ENCODE results near the gene ZC3H6.

The ZC3H6 gene

GRCh38 chr2:112296407-112296806 is 21.0 kb downstream of the ZC3H6 start:
- H3K4me3 ChIP-seq (ENCODE audit: low read depth, low read length): no peak overlapping the region
- TF ChIP-seq CTCF (IDR thresholded peaks at IDR 0.05; ENCODE audit: low read depth, low read length) (no peak), POLR2A (IDR thresholded peaks at IDR 0.05; ENCODE audit: extremely low read depth, insufficient read length) (no peak), MYC (IDR thresholded peaks at IDR 0.05; ENCODE audit: low read depth, low read length) (no peak), MAX (IDR thresholded peaks at IDR 0.05; ENCODE audit: low read depth, low read length) (no peak)
- no peak for DNase-seq (ENCODE audit: low read depth)

- TF ChIP-seq POLR2A (IDR thresholded peaks at IDR 0.05; ENCODE audit: extremely low read depth, insufficient read length) (no peak), MYC (IDR thresholded peaks at IDR 0.05; ENCODE audit: low read depth, low read length) (no peak), CTCF (IDR thresholded peaks at IDR 0.05; ENCODE audit: low read depth, low read length) (no peak), MAX (IDR thresholded peaks at IDR 0.05; ENCODE audit: low read depth, low read length) (no peak)
- no peak for DNase-seq (ENCODE audit: low read depth)
- no peak overlapping the region for H3K4me3 ChIP-seq (ENCODE audit: low read depth, low read length)
Observed at GRCh38 chr2:112301171-112301584, 25.8 kb downstream of the ZC3H6 start.

GRCh38 chr2:112301973-112302372 is 26.6 kb downstream of the ZC3H6 start:
- no peak for DNase-seq (ENCODE audit: low read depth)
- no peak overlapping the region for H3K4me3 ChIP-seq (ENCODE audit: low read depth, low read length)
- no peak for TF ChIP-seq POLR2A (IDR thresholded peaks at IDR 0.05; ENCODE audit: extremely low read depth, insufficient read length)
- no peak for TF ChIP-seq MAX (IDR thresholded peaks at IDR 0.05; ENCODE audit: low read depth, low read length)
- TF ChIP-seq CTCF (IDR thresholded peaks at IDR 0.05; ENCODE audit: low read depth, low read length): no peak
- TF ChIP-seq MYC (IDR thresholded peaks at IDR 0.05; ENCODE audit: low read depth, low read length): no peak

GRCh38 chr2:112304298-112304941 is 29.0 kb downstream of the ZC3H6 start:
- TF ChIP-seq MAX (IDR thresholded peaks at IDR 0.05; ENCODE audit: low read depth, low read length) (no peak), POLR2A (IDR thresholded peaks at IDR 0.05; ENCODE audit: extremely low read depth, insufficient read length) (no peak), MYC (IDR thresholded peaks at IDR 0.05; ENCODE audit: low read depth, low read length) (no peak), CTCF (IDR thresholded peaks at IDR 0.05; ENCODE audit: low read depth, low read length) (no peak)
- no peak for DNase-seq (ENCODE audit: low read depth)
- H3K4me3 ChIP-seq (ENCODE audit: low read depth, low read length): no peak overlapping the region

- H3K4me3 ChIP-seq (ENCODE audit: low read depth, low read length): no peak overlapping the region
- TF ChIP-seq MYC (IDR thresholded peaks at IDR 0.05; ENCODE audit: low read depth, low read length): no peak
- TF ChIP-seq POLR2A (IDR thresholded peaks at IDR 0.05; ENCODE audit: extremely low read depth, insufficient read length): no peak
- no peak for TF ChIP-seq CTCF (IDR thresholded peaks at IDR 0.05; ENCODE audit: low read depth, low read length)
- TF ChIP-seq MAX (IDR thresholded peaks at IDR 0.05; ENCODE audit: low read depth, low read length): no peak
- DNase-seq (ENCODE audit: low read depth): no peak
Observed at GRCh38 chr2:112305132-112305531, 29.7 kb downstream of the ZC3H6 start.
